Islet precursor cell (in vitro differentiated cells): ENCODE measurements around the gene CDC42.

Experiments used
- DNase-seq: peaks from one replicate; pipeline ENCODE4 v3.0.0-alpha.2; 2018

The CDC42 gene

DNA sequence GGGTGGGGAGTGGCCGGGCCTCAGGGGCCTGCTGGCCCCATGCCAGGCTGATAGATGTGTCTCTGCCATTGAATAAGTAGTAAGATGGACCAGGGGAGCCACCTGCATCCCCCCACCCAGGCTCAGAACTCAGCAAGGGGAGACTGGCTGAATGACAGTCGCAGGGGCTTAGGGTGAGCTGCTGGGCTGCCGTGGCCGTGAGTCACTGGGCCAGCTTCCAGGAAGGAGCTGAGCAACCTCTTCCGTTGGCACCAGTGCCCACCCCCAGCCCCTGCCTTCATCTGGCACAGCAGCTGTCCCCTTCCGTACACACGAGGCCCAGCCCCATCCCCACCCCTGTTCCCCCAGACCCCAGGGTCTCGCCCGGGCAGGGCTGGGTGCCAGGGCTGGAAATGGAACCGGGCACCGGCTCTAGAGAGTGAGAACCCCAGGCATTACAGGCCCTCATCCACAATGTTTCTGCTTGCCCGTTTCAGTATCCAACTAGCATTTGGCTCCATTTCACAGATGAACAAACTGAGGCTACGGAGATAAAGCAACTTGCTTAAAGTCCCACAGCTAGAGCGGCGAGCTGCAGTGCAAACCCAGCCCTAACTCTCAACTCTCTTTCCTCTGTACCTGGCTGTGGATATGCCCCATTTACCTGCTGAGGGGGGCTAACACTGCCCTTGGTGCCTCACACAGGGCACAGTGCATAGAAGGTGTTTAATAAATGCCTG, 80.2 kb downstream of the CDC42 start:
- no peak for DNase-seq

DNA sequence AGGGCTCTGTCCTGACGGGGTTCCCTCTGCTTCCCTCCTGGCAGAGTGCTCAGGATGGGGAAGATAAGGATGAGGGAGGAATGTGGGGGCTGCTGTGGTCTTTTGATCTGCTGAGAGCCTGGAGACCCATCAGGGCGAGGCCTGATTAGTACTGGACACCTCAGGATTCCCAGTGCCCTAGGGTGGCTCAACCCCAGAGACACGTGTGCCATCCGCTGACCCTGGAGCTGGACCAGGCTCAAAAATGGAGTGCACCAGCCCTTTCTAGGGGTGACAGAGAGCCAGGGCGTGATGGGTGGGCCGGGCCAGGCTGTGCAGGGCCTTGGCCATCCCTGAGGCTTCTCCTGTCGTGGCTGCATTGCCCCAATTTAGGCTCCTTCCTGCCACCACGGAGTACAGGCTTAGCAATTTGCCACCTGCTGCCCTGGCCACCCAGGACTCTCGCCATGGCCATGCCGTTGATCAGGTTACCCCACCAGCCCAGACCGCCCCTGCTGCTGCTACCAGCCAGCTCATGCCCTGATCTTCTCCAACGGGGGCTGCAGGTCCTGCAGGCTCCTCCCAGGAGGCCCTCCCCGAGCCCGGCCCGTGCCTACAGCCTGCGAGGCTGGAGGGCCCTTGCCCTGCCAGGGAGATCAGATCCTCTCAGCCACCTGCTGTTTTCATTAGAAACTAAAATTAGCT, 80.9 kb downstream of the CDC42 start:
- no peak for DNase-seq

DNA sequence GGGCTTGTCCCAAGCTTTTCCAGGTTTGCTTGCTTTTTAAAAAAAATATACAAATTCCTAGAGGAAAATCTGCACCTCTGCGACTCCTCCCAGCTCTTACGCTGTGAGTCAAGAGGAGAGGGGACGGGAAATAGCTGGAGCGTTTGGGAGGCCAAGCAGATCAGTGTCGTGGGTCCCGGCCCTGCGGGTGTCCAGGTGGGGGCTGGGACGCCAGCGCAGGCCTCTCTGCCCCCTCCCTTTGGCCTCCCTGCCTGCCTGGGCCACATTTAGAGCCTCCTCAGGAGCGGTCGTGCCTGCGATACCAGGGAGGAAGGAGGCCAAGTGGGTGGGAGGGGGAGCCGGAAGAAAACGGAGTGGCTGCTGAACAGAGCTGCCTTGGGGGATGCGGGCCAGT, 81.4 kb downstream of the CDC42 start:
- DNase-seq: no peak

DNA sequence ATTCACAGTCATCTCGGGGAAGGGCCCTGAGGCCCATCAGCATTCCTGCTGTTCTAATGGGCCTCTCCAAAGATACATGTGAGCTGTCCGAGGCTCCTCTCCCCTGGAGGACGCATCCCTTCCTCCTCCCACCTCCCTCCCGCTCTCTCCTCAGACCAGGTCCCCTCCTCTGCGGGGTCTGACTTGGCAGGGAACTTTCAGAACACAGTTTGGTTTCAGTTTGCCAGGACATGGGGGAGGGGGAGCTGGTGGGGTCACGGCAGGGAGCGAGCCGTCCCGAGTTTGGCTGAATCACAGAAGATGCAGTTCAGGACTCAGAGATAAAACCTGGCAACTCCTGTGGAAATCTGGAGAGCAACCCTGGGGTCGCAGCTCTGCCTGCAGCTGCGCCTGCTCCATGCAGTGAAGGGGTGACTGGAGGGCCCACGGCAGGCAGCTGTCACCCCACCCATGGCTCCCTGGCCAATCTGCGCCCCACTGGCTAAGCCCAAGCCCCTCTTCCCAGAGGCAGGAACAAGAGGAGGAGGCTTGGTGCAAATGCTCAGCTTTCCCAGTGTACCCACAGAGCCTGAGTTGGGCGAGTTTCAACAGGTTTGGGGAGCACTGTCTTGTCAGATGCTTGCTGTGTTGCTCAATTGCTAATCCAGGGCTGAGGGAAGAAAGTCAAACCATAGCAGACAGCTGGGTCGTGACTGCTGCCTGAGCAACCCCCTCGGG, 84.7 kb downstream of the CDC42 start:
- peak; percentile 82 for DNase-seq

DNA sequence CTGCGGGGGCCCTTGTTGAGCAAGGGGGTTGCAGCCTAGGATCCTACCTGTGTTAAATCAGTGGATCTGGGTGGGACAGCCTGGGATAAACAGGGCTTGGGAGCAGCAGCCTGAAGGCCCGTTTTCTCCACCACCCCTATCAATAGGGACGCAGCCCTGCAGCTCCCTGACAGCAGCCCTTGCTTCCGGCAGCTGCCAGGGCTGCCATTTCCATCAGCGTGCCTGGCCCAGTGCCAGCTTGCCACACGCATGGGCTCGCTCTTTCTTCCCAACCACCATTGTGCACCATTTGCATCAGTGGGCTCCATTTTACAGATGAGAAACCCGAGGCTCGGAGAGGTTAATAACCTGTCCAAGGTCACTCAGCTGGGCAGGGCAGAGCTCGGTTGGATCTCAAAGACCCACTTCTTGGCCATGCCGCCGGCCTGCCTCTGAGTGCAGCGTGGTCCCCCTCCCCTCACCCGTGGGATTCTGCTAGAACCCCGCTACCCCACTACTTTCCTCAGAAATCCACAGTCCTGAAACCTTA, 86.6 kb downstream of the CDC42 start:
- no peak for DNase-seq

DNA sequence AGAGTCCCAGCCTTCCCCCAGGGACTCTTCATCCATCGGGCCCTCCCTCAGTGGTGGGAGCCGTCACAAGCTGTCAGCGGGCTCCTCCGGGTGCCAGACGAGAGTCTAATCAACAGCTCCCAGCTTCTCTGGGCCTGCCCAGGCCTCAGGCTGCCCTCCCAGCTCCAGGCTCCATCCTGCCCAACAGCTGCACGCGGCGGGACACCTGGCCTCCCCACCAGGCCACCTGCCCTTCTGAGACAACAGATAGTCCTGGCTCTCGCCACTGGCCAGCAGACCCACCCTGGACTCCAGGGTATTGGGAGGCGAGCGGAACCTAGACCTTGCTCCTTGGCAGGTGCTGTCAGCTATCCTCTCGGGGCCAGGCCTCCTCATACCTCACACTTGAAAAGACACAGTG, 87.3 kb downstream of the CDC42 start:
- DNase-seq: no peak
